Measurements from ENCODE around the gene APBA2.

DNA sequence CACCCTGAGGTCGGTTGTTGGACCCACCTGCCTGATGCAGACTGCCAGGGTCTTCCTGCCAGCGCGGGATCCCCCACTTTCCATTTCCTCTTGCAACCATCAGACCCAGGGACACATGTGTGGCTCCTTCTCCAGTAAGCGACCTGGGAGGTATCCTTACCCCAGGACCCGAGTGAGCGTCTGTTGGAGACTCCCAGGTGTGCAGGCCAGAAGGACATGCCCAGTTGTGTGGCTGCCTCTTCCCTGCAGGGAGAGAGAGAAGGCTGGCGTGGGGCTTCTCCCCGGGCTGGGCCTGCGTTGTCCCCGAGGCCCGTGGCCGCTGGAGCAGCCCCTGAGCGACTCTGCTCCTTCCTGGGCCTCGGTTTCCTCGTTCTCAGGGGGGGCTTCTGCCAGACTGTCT, 56.8 kb downstream of the APBA2 start:
- TF ChIP-seq, protein P1, sequence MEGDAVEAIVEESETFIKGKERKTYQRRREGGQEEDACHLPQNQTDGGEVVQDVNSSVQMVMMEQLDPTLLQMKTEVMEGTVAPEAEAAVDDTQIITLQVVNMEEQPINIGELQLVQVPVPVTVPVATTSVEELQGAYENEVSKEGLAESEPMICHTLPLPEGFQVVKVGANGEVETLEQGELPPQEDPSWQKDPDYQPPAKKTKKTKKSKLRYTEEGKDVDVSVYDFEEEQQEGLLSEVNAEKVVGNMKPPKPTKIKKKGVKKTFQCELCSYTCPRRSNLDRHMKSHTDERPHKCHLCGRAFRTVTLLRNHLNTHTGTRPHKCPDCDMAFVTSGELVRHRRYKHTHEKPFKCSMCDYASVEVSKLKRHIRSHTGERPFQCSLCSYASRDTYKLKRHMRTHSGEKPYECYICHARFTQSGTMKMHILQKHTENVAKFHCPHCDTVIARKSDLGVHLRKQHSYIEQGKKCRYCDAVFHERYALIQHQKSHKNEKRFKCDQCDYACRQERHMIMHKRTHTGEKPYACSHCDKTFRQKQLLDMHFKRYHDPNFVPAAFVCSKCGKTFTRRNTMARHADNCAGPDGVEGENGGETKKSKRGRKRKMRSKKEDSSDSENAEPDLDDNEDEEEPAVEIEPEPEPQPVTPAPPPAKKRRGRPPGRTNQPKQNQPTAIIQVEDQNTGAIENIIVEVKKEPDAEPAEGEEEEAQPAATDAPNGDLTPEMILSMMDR (IDR thresholded peaks at IDR 0.05), result no peak
- TF ChIP-seq POLR2A (IDR thresholded peaks at IDR 0.05), result no peak
